WI38 (cell line): ENCODE measurements around the gene ADGRF1.

ENCODE experiments used
- H3K4me3 ChIP-seq: 2 replicates; pipeline ENCODE4 v1.5.1; 2011; ENCODE audit warnings: low read depth, mild to moderate bottlenecking, control low read depth, low read length
- CTCF ChIP-seq: IDR thresholded peaks from 2 replicates; pipeline ENCODE4 v1.5.1; 2012; ENCODE audit warnings: low read depth, mild to moderate bottlenecking, control low read depth, low read length

ADGRF1 gene

GRCh38 chr6:47079638-47080037 lies 37.5 kb upstream of the ADGRF1 start:
- no peak for TF ChIP-seq CTCF
- H3K4me3 ChIP-seq = no peak overlapping the region

GRCh38 chr6:47078991-47079390 lies 36.9 kb upstream of the ADGRF1 start:
- no peak overlapping the region for H3K4me3 ChIP-seq
- TF ChIP-seq CTCF = no peak

- H3K4me3 ChIP-seq = no peak overlapping the region
- no peak for TF ChIP-seq CTCF
These were observed 34.6 kb upstream of the ADGRF1 start for GRCh38 chr6:47076422-47077344.

- TF ChIP-seq CTCF = no peak
- H3K4me3 ChIP-seq = no peak overlapping the region
These were observed 33.7 kb upstream of the ADGRF1 start for GRCh38 chr6:47075741-47076421.

GRCh38 chr6:47075168-47075567 lies 33.0 kb upstream of the ADGRF1 start:
- TF ChIP-seq CTCF = no peak
- no peak overlapping the region for H3K4me3 ChIP-seq

- H3K4me3 ChIP-seq = no peak overlapping the region
- no peak for TF ChIP-seq CTCF
These were observed 31.3 kb upstream of the ADGRF1 start for GRCh38 chr6:47073125-47074110.
